ENCODE measurements around the gene APP.

GRCh38 chr21:26019236-26019635, 151.3 kb downstream of the APP start:
- TF ChIP-seq CTCF (IDR thresholded peaks at IDR 0.05; ENCODE audit: insufficient read depth, low read length) (no peak), POLR2AphosphoS5 (IDR thresholded peaks at IDR 0.05; ENCODE audit: low read depth) (no peak)
